Gastroesophageal sphincter (tissue), 3 donors: Measurements from ENCODE around the gene PTPRN2.

Experiments
- CTCF ChIP-seq, 4 experiments: fragments of 200-600 bp in 2 of 4; fragments of 450-650 bp in 2 of 4; sonication (generic) in 1 of 4; IDR thresholded peaks; one replicate each; pipeline ENCODE4 v1.5.1; 2017 to 2019; ENCODE audit warnings: antibody characterized with exemption in 4 of 4, mild to moderate bottlenecking in 2 of 4, moderate library complexity in 2 of 4
- POLR2A ChIP-seq, 2 donors: fragments of 450-650 bp; IDR thresholded peaks; one replicate each; pipeline ENCODE4 v1.6.1; 2017; ENCODE audit warnings: antibody characterized with exemption in 2 of 2, mild to moderate bottlenecking in 2 of 2, moderate library complexity in 1 of 2
- POLR2AphosphoS5 ChIP-seq: sonication (generic); formaldehyde crosslinking; IDR thresholded peaks from one replicate; pipeline ENCODE4 v1.6.1; 2017; ENCODE audit warnings: antibody characterized with exemption

DNA sequence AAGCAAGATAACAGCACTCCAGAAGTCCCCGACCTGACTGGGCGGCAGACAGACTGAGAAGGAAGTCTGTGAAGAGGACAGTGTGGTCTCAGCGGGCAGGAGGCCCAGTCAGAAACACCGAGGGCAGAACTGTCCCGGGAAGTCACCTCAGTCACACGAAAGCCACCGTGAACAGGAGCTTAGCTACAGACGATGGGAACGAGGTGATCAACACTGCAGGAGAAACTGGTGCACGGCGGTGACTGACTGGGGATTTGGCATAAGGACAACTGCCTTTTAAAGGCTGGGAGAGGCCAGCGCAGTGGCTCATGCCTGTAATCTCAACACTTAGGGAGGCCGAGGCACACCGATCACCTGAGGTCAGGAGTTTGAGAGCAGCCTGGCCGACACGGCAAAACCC lies 217.8 kb downstream of the PTPRN2 start:
- TF ChIP-seq CTCF (IDR thresholded peaks at IDR 0.05) = no peak
- TF ChIP-seq POLR2A (IDR thresholded peaks at IDR 0.05) = no peak
- no peak for TF ChIP-seq POLR2AphosphoS5
